ENCODE data around the gene IMMP2L.

The IMMP2L gene

GRCh38 chr7:110857106-110857505, 705.2 kb downstream of the IMMP2L start:
- DNase-seq (ENCODE audit: low spot score), result no peak

GRCh38 chr7:110856704-110857103, 705.6 kb downstream of the IMMP2L start:
- no peak for DNase-seq (ENCODE audit: low spot score)

- no peak for DNase-seq (ENCODE audit: low spot score)
Observed at GRCh38 chr7:110854651-110855050, 707.6 kb downstream of the IMMP2L start.

GRCh38 chr7:110854166-110854565, 708.1 kb downstream of the IMMP2L start:
- no peak for DNase-seq (ENCODE audit: low spot score)

GRCh38 chr7:110853263-110853662, 709.0 kb downstream of the IMMP2L start:
- no peak for DNase-seq (ENCODE audit: low spot score)

- DNase-seq (ENCODE audit: low spot score), result no peak
Observed at GRCh38 chr7:110852156-110852940, 709.9 kb downstream of the IMMP2L start.

GRCh38 chr7:110850224-110850623, 712.1 kb downstream of the IMMP2L start:
- no peak for DNase-seq (ENCODE audit: low spot score)

GRCh38 chr7:110842796-110843195, 719.5 kb downstream of the IMMP2L start:
- DNase-seq (ENCODE audit: low spot score), result no peak

GRCh38 chr7:110841840-110842545, 720.3 kb downstream of the IMMP2L start:
- DNase-seq (ENCODE audit: low spot score), result peak; percentile 33

- no peak for DNase-seq (ENCODE audit: low spot score)
Observed at GRCh38 chr7:110839866-110840265, 722.4 kb downstream of the IMMP2L start.

- DNase-seq (ENCODE audit: low spot score), result no peak
Observed at GRCh38 chr7:110835849-110836248, 726.4 kb downstream of the IMMP2L start.

GRCh38 chr7:110835218-110835617, 727.1 kb downstream of the IMMP2L start:
- no peak for DNase-seq (ENCODE audit: low spot score)

- DNase-seq (ENCODE audit: low spot score), result no peak
Observed at GRCh38 chr7:110831419-110831818, 730.9 kb downstream of the IMMP2L start.

- no peak for DNase-seq (ENCODE audit: low spot score)
Observed at GRCh38 chr7:110830778-110831177, 731.5 kb downstream of the IMMP2L start.

GRCh38 chr7:110827936-110828335, 734.4 kb downstream of the IMMP2L start:
- no peak for DNase-seq (ENCODE audit: low spot score)

GRCh38 chr7:110827287-110827855, 734.9 kb downstream of the IMMP2L start:
- DNase-seq (ENCODE audit: low spot score), result no peak

GRCh38 chr7:110813986-110814385, 748.3 kb downstream of the IMMP2L start:
- no peak for DNase-seq (ENCODE audit: low spot score)

GRCh38 chr7:110809832-110810231, 752.5 kb downstream of the IMMP2L start:
- no peak for DNase-seq (ENCODE audit: low spot score)

- no peak for DNase-seq (ENCODE audit: low spot score)
Observed at GRCh38 chr7:110808361-110808760, 753.9 kb downstream of the IMMP2L start.

GRCh38 chr7:110804501-110804900, 757.8 kb downstream of the IMMP2L start:
- DNase-seq (ENCODE audit: low spot score), result no peak

- no peak for DNase-seq (ENCODE audit: low spot score)
Observed at GRCh38 chr7:110803602-110804143, 758.6 kb downstream of the IMMP2L start.

GRCh38 chr7:110801502-110801901, 760.8 kb downstream of the IMMP2L start:
- no peak for DNase-seq (ENCODE audit: low spot score)

- DNase-seq (ENCODE audit: low spot score), result no peak
Observed at GRCh38 chr7:110800984-110801383, 761.3 kb downstream of the IMMP2L start.

Measured in D341Med (cell line).